Right atrium auricular region (tissue), 2 donors: ENCODE results near the gene SLC34A3. TPM values are rescaled to one million over a fixed set of nuclear protein-coding genes. Genes with fewer than 3 reads are reported as not detected.

Experiments used
- DNase-seq: peaks from one replicate; pipeline ENCODE4 v3.0.0-alpha.2; 2019; ENCODE audit warnings: low spot score
- H3K27ac ChIP-seq, 2 donors: fragments of 200-600 bp; sonication (generic); 1 replicate in 1 of 2; 2 replicates in 1 of 2; pipeline ENCODE4 v1.5.1; 2016 to 2019
- H3K27me3 ChIP-seq, 2 donors: fragments of 200-600 bp; sonication (generic); one replicate each; pipeline versions ENCODE4 v1.5.1 to v1.6.0; 2017 to 2019
- H3K36me3 ChIP-seq: fragments of 200-600 bp; sonication (generic); one replicate; pipeline ENCODE4 v1.5.1; 2016
- H3K4me1 ChIP-seq, 2 donors: fragments of 200-600 bp; sonication (generic); one replicate each; pipeline versions ENCODE4 v1.5.1 to v1.6.0; 2017 to 2019
- H3K4me3 ChIP-seq, 2 donors: fragments of 200-600 bp; sonication (generic); 1 replicate in 1 of 2; 2 replicates in 1 of 2; pipeline ENCODE4 v1.5.1; 2017 to 2019; ENCODE audit warnings: mild to moderate bottlenecking in 1 of 2, moderate library complexity in 1 of 2
- H3K9me3 ChIP-seq, 2 donors: fragments of 200-600 bp; sonication (generic); one replicate each; pipeline ENCODE4 v1.5.1; 2019
- total RNA-seq, 2 donors: library from RNA; depleted of rRNA; stranded (reverse); fragments of >200 nt; gene quantifications; one replicate each; pipeline ENCODE4 v1.1.0, GENCODE V29; 2016
- TF ChIP-seq, protein P1 (sequence below), 2 donors: fragments of 200-600 bp; sonication (generic); IDR thresholded peaks; one replicate each; pipeline ENCODE4 v1.5.1; 2019; ENCODE audit warnings: antibody characterized with exemption in 2 of 2

SLC34A3 gene
- total RNA-seq, 2 donors from 2014 or later: not detected

DNA sequence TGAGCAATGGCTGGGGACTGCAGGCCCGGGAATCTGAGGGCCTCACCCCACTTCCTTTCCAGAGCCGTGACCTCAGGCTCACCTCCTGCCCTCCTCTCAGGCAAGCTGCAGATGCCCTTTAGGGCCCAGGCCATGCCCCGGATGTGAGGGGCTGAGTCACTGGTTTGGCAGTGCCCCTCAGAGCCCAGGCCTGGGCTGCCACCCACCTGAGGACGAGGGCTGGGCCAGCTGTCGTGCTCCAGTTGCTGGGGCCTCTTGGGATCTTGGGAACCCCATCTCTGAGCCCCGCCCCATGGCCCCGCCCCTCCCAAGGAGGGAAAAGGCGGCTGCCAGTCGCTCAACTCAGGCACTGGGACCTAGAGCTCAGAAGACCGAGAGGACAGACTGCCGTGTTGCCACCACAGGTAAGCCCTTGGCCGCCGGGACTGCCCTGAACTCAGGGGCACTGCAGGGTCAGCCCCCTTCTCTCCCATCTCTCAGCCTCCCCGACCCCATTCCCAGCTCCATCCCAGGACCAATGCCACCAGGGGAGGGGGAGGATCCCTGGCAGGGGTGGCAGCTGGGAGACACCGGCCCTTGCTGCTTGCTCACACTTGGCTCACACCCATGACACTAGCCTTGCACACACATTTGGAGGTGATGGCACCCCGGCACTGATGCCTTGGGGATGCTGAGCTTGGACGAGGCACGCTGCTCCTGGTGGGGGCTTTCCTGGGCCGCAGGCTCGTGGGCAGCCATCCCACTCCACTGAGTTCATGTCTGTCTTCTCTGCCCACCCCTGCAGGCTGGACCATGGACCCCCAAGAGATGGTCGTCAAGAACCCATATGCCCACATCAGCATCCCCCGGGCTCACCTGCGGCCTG, 5.6 kb upstream of the SLC34A3 start, which contains the start of gene CYSRT1:
CYSRT1 (plus strand) TSS at position 345 of the 865 bp plus-strand sequence; CDS start at position 793, 448 bp downstream.
- H3K36me3 ChIP-seq: no peaks in the 10 kb centered on the region
- H3K4me3 ChIP-seq: peak within 1 kb of the TSS; percentile 60 to 70
- peaks cover 0 to 36% of the 10 kb centered on the region in 2 donors for H3K4me1 ChIP-seq
- peaks cover 3 to 6% of the 10 kb centered on the region in 2 donors for H3K27me3 ChIP-seq
- no peak for DNase-seq
- H3K27ac ChIP-seq: peak within 1 kb of the TSS; percentile 77 to 86
- H3K9me3 ChIP-seq: no peaks in the 10 kb centered on the region
- TF ChIP-seq, protein P1, sequence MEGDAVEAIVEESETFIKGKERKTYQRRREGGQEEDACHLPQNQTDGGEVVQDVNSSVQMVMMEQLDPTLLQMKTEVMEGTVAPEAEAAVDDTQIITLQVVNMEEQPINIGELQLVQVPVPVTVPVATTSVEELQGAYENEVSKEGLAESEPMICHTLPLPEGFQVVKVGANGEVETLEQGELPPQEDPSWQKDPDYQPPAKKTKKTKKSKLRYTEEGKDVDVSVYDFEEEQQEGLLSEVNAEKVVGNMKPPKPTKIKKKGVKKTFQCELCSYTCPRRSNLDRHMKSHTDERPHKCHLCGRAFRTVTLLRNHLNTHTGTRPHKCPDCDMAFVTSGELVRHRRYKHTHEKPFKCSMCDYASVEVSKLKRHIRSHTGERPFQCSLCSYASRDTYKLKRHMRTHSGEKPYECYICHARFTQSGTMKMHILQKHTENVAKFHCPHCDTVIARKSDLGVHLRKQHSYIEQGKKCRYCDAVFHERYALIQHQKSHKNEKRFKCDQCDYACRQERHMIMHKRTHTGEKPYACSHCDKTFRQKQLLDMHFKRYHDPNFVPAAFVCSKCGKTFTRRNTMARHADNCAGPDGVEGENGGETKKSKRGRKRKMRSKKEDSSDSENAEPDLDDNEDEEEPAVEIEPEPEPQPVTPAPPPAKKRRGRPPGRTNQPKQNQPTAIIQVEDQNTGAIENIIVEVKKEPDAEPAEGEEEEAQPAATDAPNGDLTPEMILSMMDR (IDR thresholded peaks at IDR 0.05): no peak

DNA sequence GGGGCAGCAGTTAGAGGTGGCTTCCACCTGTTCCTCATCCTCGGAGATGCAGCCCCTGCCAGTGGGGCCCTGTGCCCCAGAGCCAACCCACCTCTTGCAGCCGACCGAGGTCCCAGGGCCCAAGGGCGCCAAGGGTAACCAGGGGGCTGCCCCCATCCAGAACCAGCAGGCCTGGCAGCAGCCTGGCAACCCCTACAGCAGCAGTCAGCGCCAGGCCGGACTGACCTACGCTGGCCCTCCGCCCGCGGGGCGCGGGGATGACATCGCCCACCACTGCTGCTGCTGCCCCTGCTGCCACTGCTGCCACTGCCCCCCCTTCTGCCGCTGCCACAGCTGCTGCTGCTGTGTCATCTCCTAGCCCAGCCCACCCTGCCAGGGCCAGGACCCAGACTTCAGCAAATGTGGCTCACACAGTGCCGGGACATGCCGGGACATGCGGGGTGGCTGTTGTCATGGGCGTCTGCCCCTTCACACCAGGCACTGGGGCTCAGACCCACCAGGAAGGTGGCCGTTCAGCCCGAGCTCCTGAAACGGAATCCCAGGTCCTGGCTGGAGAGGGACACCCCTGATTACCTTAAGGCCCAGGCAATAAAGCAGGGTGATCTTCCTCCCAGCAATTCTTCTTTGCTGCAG, 4.9 kb upstream of the SLC34A3 start:
- Histone ChIP-seq H3K36me3 (no peaks in the 10 kb centered on the region), H3K4me1 (peaks cover 0 to 36% of the 10 kb centered on the region in 2 donors), H3K4me3 (no peak overlapping the region), H3K27me3 (peaks cover 3 to 9% of the 10 kb centered on the region in 2 donors), H3K27ac (no peak overlapping the region), H3K9me3 (no peaks in the 10 kb centered on the region)
- no peak for DNase-seq
- TF ChIP-seq, protein P1 (IDR thresholded peaks at IDR 0.05): no peak

DNA sequence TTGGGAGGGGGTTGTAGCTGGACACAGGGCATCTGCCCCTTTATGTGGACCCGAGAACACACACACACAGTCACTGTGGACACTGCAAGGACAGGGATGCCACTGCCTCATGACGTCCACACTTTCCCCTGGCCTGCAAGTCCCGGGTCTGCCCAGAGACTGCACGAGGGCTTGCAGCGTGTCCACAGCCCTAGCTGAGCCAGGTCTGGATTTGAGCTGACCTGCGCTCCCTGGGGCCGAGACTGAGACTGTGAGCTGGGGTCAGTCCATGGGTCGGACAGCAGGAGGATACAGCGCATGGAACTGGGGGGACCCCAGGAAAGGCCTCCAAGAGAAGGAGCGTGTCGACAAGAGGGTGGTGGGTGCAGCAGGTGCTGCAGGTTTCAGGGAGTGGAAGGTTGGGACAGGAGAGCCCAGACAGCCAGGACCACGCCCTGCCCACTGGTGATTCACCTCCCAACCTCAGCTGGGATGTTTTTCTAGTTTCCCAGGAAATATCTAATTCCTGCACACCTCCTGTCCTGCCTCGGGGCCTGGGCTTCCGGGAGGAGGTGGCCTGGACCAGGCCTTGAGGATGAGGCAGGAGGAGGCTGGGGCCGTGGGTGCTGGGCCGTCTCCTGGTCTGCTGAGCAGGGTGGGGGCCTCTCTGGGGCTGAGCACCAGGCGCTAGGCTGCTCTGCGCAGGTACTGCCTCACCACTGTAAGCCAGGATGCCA, 4.2 kb upstream of the SLC34A3 start:
- TF ChIP-seq, protein P1 (IDR thresholded peaks at IDR 0.05): no peak
- H3K27me3 ChIP-seq: peaks cover 3 to 9% of the 10 kb centered on the region in 2 donors
- H3K36me3 ChIP-seq: no peaks in the 10 kb centered on the region

DNA sequence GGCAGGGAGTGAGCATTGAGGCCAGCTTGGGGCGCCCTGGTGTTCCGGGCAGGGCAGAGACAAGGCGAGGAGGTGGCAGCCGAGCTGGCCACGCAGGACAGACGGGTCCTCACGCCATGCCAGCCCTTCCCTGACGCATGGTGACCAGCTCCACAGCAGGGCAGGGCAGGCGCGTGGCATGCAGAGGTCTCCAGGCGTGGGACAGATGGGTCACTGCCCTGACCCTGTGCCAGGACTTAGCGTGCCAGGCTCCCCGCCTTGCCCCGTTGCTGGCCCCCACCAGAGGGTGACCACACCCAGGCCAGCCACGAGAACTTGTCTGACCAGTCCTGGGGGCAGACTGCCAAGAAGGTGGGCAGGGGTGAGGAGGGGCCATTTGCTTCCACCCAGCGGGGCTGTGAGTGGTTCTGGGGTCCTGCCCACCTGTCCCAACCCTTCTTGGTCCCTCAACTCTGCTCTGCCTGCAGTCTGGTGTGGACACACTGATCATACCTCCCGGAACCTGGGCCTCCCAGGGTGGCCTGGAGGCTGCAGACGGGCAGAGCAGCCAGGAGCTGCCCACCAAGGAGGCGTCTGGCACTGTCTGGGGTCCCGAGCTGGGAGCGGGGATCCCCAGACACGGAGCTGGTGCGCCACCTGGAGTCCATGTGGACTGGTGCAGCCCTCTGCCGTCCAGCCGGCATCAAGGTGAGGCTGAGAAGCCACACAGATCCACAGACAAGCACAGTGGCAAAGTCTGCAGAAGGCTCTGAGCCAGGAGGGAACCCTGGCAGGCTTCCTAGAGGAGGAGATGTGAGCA, 3.4 kb upstream of the SLC34A3 start, which contains the start of gene RNF224:
RNF224 (plus strand) TSS at position 449 of the 799 bp plus-strand sequence. CDS start 834 bp downstream, outside the sequence.
- Histone ChIP-seq H3K27ac (no peak within 1 kb of the TSS), H3K4me3 (no peak within 1 kb of the TSS), H3K36me3 (no peaks in the 10 kb centered on the region), H3K27me3 (peaks cover 3 to 9% of the 10 kb centered on the region in 2 donors), H3K4me1 (peaks cover 0 to 27% of the 10 kb centered on the region in 2 donors), H3K9me3 (no peaks in the 10 kb centered on the region)
- DNase-seq: no peak
- TF ChIP-seq, protein P1 (IDR thresholded peaks at IDR 0.05): peak; percentile 80 to 91

More for the DNA sequence above, 4.2 kb upstream of the SLC34A3 start:
- no peak for DNase-seq
- H3K27ac ChIP-seq: no peak overlapping the region
- H3K9me3 ChIP-seq: no peaks in the 10 kb centered on the region
- peaks cover 0 to 30% of the 10 kb centered on the region in 2 donors for H3K4me1 ChIP-seq
- H3K4me3 ChIP-seq: no peak overlapping the region
